SK-N-SH (cell line): ENCODE measurements around the gene PRMT2. TPM values are rescaled to one million over a fixed set of nuclear protein-coding genes. Genes with fewer than 3 reads are reported as not detected.

Experiments used
- CTCF ChIA-PET: fragments of 300-600, 350-600 bp; formaldehyde crosslinking; extraction: SDS; loops from one replicate; lab custom pipeline; 2021; lab: Yijun Ruan, JAX
- POLR2A ChIA-PET: fragments of 350-600 bp; sonication (Branson Sonifier 250); formaldehyde crosslinking; extraction: SDS; loops from one replicate; lab custom pipeline; 2020; ENCODE audit warnings: antibody characterized with exemption, inconsistent platforms; lab: Yijun Ruan, JAX
- DNase-seq: peaks from one replicate; pipeline ENCODE4 v3.0.0; 2012
- H2AFZ ChIP-seq: fragments of 200-600 bp; sonication (generic); 2 replicates; pipeline ENCODE4 v1.8.1; 2016; ENCODE audit warnings: antibody characterized with exemption, mild to moderate bottlenecking, low read depth
- H3F3A ChIP-seq: fragments of 200-600 bp; sonication (generic); replicated peaks from 2 replicates; pipeline ENCODE3; 2016; ENCODE audit warnings: antibody characterized with exemption, mild to moderate bottlenecking; ENCODE audit not compliant: insufficient read depth
- H3K27ac ChIP-seq, 2 experiments: fragments of 200-500 bp in 1 of 2; fragments of 200-600 bp in 1 of 2; sonication (Bioruptor generic) in 1 of 2; sonication (generic), shearing (Covaris generic) in 1 of 2; 2 replicates each; pipeline versions ENCODE4 v1.5.1 to v1.6.1; 2014 to 2016; ENCODE audit warnings: low read depth in 2 of 2, inconsistent platforms in 1 of 2, low read length in 1 of 2, mild to moderate bottlenecking in 1 of 2, mixed read lengths in 1 of 2
- H3K27me3 ChIP-seq: fragments of 200-600 bp; sonication (generic), shearing (Covaris generic); 2 replicates; pipeline ENCODE4 v1.6.1; 2016; ENCODE audit warnings: mixed run types; ENCODE audit not compliant: insufficient read depth
- H3K36me3 ChIP-seq, 2 experiments: fragments of 200-500 bp in 1 of 2; fragments of 200-600 bp in 1 of 2; sonication (Bioruptor generic) in 1 of 2; sonication (generic) in 1 of 2; replicated peaks in 1 of 2; 2 replicates each; pipeline versions ENCODE3 to v1.5.1; 2014 to 2016; ENCODE audit warnings: low read length in 1 of 2, mild to moderate bottlenecking in 1 of 2; ENCODE audit not compliant: insufficient read depth in 2 of 2, control insufficient read depth in 1 of 2
- H3K4me1 ChIP-seq, 2 experiments: fragments of 200-500 bp in 1 of 2; fragments of 200-600 bp in 1 of 2; sonication (Bioruptor generic) in 1 of 2; sonication (generic), shearing (Covaris generic) in 1 of 2; 2 replicates each; pipeline versions ENCODE4 v1.5.1 to v1.6.1; 2014 to 2016; ENCODE audit warnings: low read depth in 1 of 2, low read length in 1 of 2, mixed run types in 1 of 2; ENCODE audit not compliant: insufficient read depth in 2 of 2, control insufficient read depth in 1 of 2
- H3K4me2 ChIP-seq: fragments of 200-600 bp; sonication (generic), shearing (Covaris generic); 2 replicates; pipeline ENCODE4 v1.6.1; 2017; ENCODE audit warnings: mixed run types
- H3K4me3 ChIP-seq, 2 experiments: fragments of 200-500 bp in 1 of 2; fragments of 200-600 bp in 1 of 2; sonication (Bioruptor generic) in 1 of 2; sonication (generic), shearing (Covaris generic) in 1 of 2; 2 replicates each; pipeline versions ENCODE4 v1.5.1 to v1.8.1; 2014 to 2016; ENCODE audit warnings: low read depth in 2 of 2, inconsistent platforms in 1 of 2, low read length in 1 of 2, mild to moderate bottlenecking in 1 of 2, mixed read lengths in 1 of 2, moderate library complexity in 1 of 2
- H3K79me2 ChIP-seq: fragments of 200-600 bp; sonication (generic); 2 replicates; pipeline ENCODE4 v1.8.1; 2017; ENCODE audit warnings: mild to moderate bottlenecking; ENCODE audit not compliant: insufficient read depth
- H3K9ac ChIP-seq: fragments of 200-600 bp; sonication (generic); 2 replicates; pipeline ENCODE4 v1.6.1; 2017; ENCODE audit warnings: mixed run types
- H3K9me2 ChIP-seq: fragments of 200-600 bp; sonication (generic); 2 replicates; pipeline ENCODE4 v1.6.1; 2017; ENCODE audit warnings: mixed run types
- H3K9me3 ChIP-seq: fragments of 200-600 bp; sonication (generic); 2 replicates; pipeline ENCODE4 v1.6.1; 2017; ENCODE audit warnings: mixed run types, mild to moderate bottlenecking, moderate library complexity
- H4K20me1 ChIP-seq: fragments of 200-600 bp; sonication (generic); 2 replicates; pipeline ENCODE4 v1.6.1; 2017; ENCODE audit warnings: mild to moderate bottlenecking, mixed run types; ENCODE audit not compliant: insufficient read depth
- CTCF ChIP-seq: fragments of 200-600 bp; sonication (generic); IDR thresholded peaks from 2 replicates; pipeline ENCODE4 v1.6.1; 2017; ENCODE audit warnings: antibody characterized with exemption, mild to moderate bottlenecking, moderate library complexity
- EP300 ChIP-seq, 2 experiments: IDR thresholded peaks; 2 replicates each; pipeline versions ENCODE4 v1.4.0 to v1.6.1; 2012; ENCODE audit warnings: borderline replicate concordance in 1 of 2, low read depth in 1 of 2, low read length in 1 of 2
- FOXJ3 ChIP-seq: sonication (generic); formaldehyde crosslinking; IDR thresholded peaks from 2 replicates; pipeline ENCODE4 v1.5.1; 2020; ENCODE audit warnings: mild to moderate bottlenecking, missing genetic modification reagents
- GATA2 ChIP-seq: sonication (generic); formaldehyde crosslinking; IDR thresholded peaks from 2 replicates; pipeline ENCODE4 v1.5.0; 2020; ENCODE audit warnings: mild to moderate bottlenecking, missing genetic modification reagents
- IRF3 ChIP-seq: fragments of 150-350 bp; IDR thresholded peaks from 2 replicates; pipeline ENCODE4 v1.6.1; 2016; ENCODE audit warnings: mild to moderate bottlenecking, low read depth, low read length
- JUND ChIP-seq: IDR thresholded peaks from 2 replicates; pipeline ENCODE4 v1.4.0; 2012
- MAX ChIP-seq: IDR thresholded peaks from 2 replicates; pipeline ENCODE4 v1.4.0; 2012; ENCODE audit warnings: low read depth
- NFIC ChIP-seq: IDR thresholded peaks from 2 replicates; pipeline ENCODE4 v1.4.0; 2012; ENCODE audit warnings: borderline replicate concordance
- PBX3 ChIP-seq: IDR thresholded peaks from 2 replicates; pipeline ENCODE4; 2012
- RAD21 ChIP-seq: IDR thresholded peaks from 2 replicates; pipeline ENCODE4 v1.6.1; 2012; ENCODE audit warnings: mild to moderate bottlenecking, low read length
- RXRA ChIP-seq: IDR thresholded peaks from 2 replicates; pipeline ENCODE4 v1.4.0; 2012; ENCODE audit warnings: low read depth, mild to moderate bottlenecking, borderline replicate concordance
- SMC3 ChIP-seq: IDR thresholded peaks from 2 replicates; pipeline ENCODE4 v1.6.1; 2012; ENCODE audit warnings: low read depth, low read length, improper control_type of control experiment
- TCF12 ChIP-seq: IDR thresholded peaks from 2 replicates; pipeline ENCODE4 v1.4.0; 2012
- USF1 ChIP-seq: IDR thresholded peaks from 2 replicates; pipeline ENCODE4 v1.4.0; 2012; ENCODE audit warnings: low read depth, borderline replicate concordance
- USF2 ChIP-seq: fragments of 150-350 bp; IDR thresholded peaks from 2 replicates; pipeline ENCODE4 v1.6.1; 2017; ENCODE audit warnings: antibody characterized with exemption, low read length, low read depth, borderline replicate concordance
- ZBTB33 ChIP-seq: IDR thresholded peaks from 2 replicates; pipeline ENCODE4 v1.4.0; 2012; ENCODE audit warnings: low read depth, borderline replicate concordance
- WGBS: methylation state at CpG from one replicate; pipeline ENCODE4 v1.1.6; 2017; ENCODE audit warnings: low lambda C conversion rate; 5-methylcytosine and 5-hydroxymethylcytosine counted together
- polyA plus RNA-seq, 3 experiments: library from polyadenylated mRNA; depleted of rRNA; stranded (reverse); fragments of >200 nt; gene quantifications; 2 replicates each; pipeline ENCODE4 v1.2.3, GENCODE V29; 2012

PRMT2 gene
- polyA plus RNA-seq, 1 of the 3 experiments (the other 2 are of a cell fraction) = 278 TPM

- TF ChIP-seq USF1 (no peak), MAX (no peak), RXRA (no peak), FOXJ3 (no peak), TCF12 (no peak)
Observed at GRCh38 chr21:46622226-46622625, 13.2 kb upstream of the PRMT2 start (continued).

GRCh38 chr21:46624050-46624449 is 11.4 kb upstream of the PRMT2 start:
- H3K9me2 ChIP-seq = no peaks in the 10 kb centered on the region
- ChIA-PET POLR2A (no interaction called here), CTCF (no interaction called here)
- WGBS = 77% methylated on average over 14 of the region's 16 CpGs
- no peak overlapping the region for H3K9ac ChIP-seq
- H3K4me1 ChIP-seq = no peaks in the 10 kb centered on the region
- H3K4me3 ChIP-seq = no peak overlapping the region
- H3K4me2 ChIP-seq = no peak overlapping the region
- no peaks in the 10 kb centered on the region for H3F3A ChIP-seq
- no peaks in the 10 kb centered on the region for H3K27me3 ChIP-seq
- peaks cover 9% of the 10 kb centered on the region; the same call in 1 of the 2 replicates for H3K9me3 ChIP-seq
- H2AFZ ChIP-seq = no peak overlapping the region
- H4K20me1 ChIP-seq = no peaks in the 10 kb centered on the region
- H3K27ac ChIP-seq = no peak overlapping the region
- H3K79me2 ChIP-seq = no peaks in the 10 kb centered on the region
- TF ChIP-seq ZBTB33 (no peak), USF2 (no peak), RAD21 (no peak)
- no peaks in the 10 kb centered on the region for H3K36me3 ChIP-seq
- DNase-seq = no peak

GRCh38 chr21:46625759-46626158 is 9.7 kb upstream of the PRMT2 start:
- ChIA-PET POLR2A (no interaction called here), CTCF (no interaction called here)
- H3K9ac ChIP-seq = no peak overlapping the region
- no peak for DNase-seq
- no peak overlapping the region; a peak in 1 of 4 replicates for H3K4me3 ChIP-seq
- no peaks in the 10 kb centered on the region for H3K4me1 ChIP-seq
- H3K9me3 ChIP-seq = peaks cover 9% of the 10 kb centered on the region; the same call in 1 of the 2 replicates
- no peak overlapping the region for H2AFZ ChIP-seq
- no peak overlapping the region for H3K27ac ChIP-seq
- no peaks in the 10 kb centered on the region for H3F3A ChIP-seq
- no peak overlapping the region for H3K4me2 ChIP-seq
- no peaks in the 10 kb centered on the region for H3K79me2 ChIP-seq
- no peaks in the 10 kb centered on the region for H3K27me3 ChIP-seq
- no peaks in the 10 kb centered on the region for H3K9me2 ChIP-seq
- 33% methylated on average over 1 of the region's 1 CpG for WGBS
- H3K36me3 ChIP-seq = no peaks in the 10 kb centered on the region
- H4K20me1 ChIP-seq = no peaks in the 10 kb centered on the region
- TF ChIP-seq CTCF = no peak
- no peak for TF ChIP-seq FOXJ3
- TF ChIP-seq JUND = no peak
- no peak for TF ChIP-seq PBX3
- no peak for TF ChIP-seq SMC3
- TF ChIP-seq EP300 (IDR thresholded peaks at IDR 0.05; ENCODE audit: borderline replicate concordance in 1 of 2, low read depth in 1 of 2, low read length in 1 of 2) = no peak
- no peak for TF ChIP-seq NFIC
- no peak for TF ChIP-seq GATA2 (CRISPR knock-in tag)
- TF ChIP-seq USF2 = no peak
- no peak for TF ChIP-seq IRF3
